Stimulated activated CD8-positive, alpha-beta memory T cell treated with anti-CD3 and anti-CD28 coated beads, Interleukin-7, amount 100 ng/mL, for 1 hour (primary cell): ENCODE data around the gene CUL4A.
"Not testable (repeated sequence)": the region's sequence is repeated elsewhere in the genome, so short reads cannot be mapped to it uniquely, and the experiment has no call there.

ENCODE experiments used
- DNase-seq, 2 donors: peaks; one replicate each; pipeline ENCODE4 v3.0.0-alpha.2; 2020; ENCODE audit warnings: low read depth in 2 of 2

CUL4A gene

GRCh38 chr13:113292021-113292862 is 82.8 kb downstream of the CUL4A start:
- no peak for DNase-seq

GRCh38 chr13:113293686-113294085 is 84.3 kb downstream of the CUL4A start:
- no peak for DNase-seq

GRCh38 chr13:113295776-113296175 is 86.4 kb downstream of the CUL4A start:
- DNase-seq: no peak

GRCh38 chr13:113296823-113297369 is 87.5 kb downstream of the CUL4A start, which contains the start of gene LAMP1:
Gene LAMP1, plus strand, starts transcription at chr13:113297239. Its CDS starts 196 bp downstream, at chr13:113297435.
- DNase-seq: peak; percentile 98

- peak; percentile 21 to 25 for DNase-seq
These were observed 88.1 kb downstream of the CUL4A start for GRCh38 chr13:113297370-113298042.

- DNase-seq: no peak
These were observed 88.9 kb downstream of the CUL4A start for GRCh38 chr13:113298043-113298945.

GRCh38 chr13:113299951-113300350 is 90.5 kb downstream of the CUL4A start:
- DNase-seq: no peak

GRCh38 chr13:113302986-113303385 is 93.6 kb downstream of the CUL4A start:
- DNase-seq: no peak

GRCh38 chr13:113304121-113304520 is 94.7 kb downstream of the CUL4A start:
- no peak for DNase-seq

GRCh38 chr13:113305208-113305607 is 95.8 kb downstream of the CUL4A start:
- no peak for DNase-seq

- DNase-seq: no peak
These were observed 98.1 kb downstream of the CUL4A start for GRCh38 chr13:113307491-113307890.

- no peak for DNase-seq
These were observed 100.1 kb downstream of the CUL4A start for GRCh38 chr13:113309473-113309872.

- not testable (repeated sequence) for DNase-seq
These were observed 104.7 kb downstream of the CUL4A start for GRCh38 chr13:113314112-113314511.

- not testable (repeated sequence) for DNase-seq
These were observed 105.6 kb downstream of the CUL4A start for GRCh38 chr13:113314895-113315470.

GRCh38 chr13:113315992-113316391 is 106.6 kb downstream of the CUL4A start:
- DNase-seq: no peak
